GM18867 (cell line): ENCODE data around the gene SEMA3G.

Experiments used
- ATAC-seq: cut with Tn5 transposase; IDR thresholded peaks from one replicate; pipeline ENCODE4 v1.9.1; 2021; ENCODE audit warnings: mild to moderate bottlenecking, moderate library complexity; ENCODE audit not compliant: unreplicated experiment

SEMA3G gene

GRCh38 chr3:52479877-52480575, 35.1 kb upstream of the SEMA3G start:
- no peak for ATAC-seq

- no peak for ATAC-seq
These were observed 34.4 kb upstream of the SEMA3G start for GRCh38 chr3:52479037-52479876.

- ATAC-seq = no peak
These were observed 32.8 kb upstream of the SEMA3G start for GRCh38 chr3:52477796-52478095.

- ATAC-seq = no peak
These were observed 32.3 kb upstream of the SEMA3G start for GRCh38 chr3:52477076-52477795.

- ATAC-seq = no peak
These were observed 28.1 kb upstream of the SEMA3G start for GRCh38 chr3:52473026-52473425.

- no peak for ATAC-seq
These were observed 27.5 kb upstream of the SEMA3G start for GRCh38 chr3:52472239-52473000.

- ATAC-seq = no peak
These were observed 26.7 kb upstream of the SEMA3G start for GRCh38 chr3:52471371-52472238.

GRCh38 chr3:52470920-52471319, 26.0 kb upstream of the SEMA3G start:
- ATAC-seq = no peak

- ATAC-seq = no peak
These were observed 24.1 kb upstream of the SEMA3G start for GRCh38 chr3:52469001-52469400.

GRCh38 chr3:52468336-52468735, 23.4 kb upstream of the SEMA3G start:
- no peak for ATAC-seq

GRCh38 chr3:52463416-52463815, 18.5 kb upstream of the SEMA3G start:
- no peak for ATAC-seq

GRCh38 chr3:52461874-52462273, 17.0 kb upstream of the SEMA3G start:
- ATAC-seq = no peak

GRCh38 chr3:52458770-52459545, 14.1 kb upstream of the SEMA3G start:
- ATAC-seq = peak; percentile 34

- ATAC-seq = no peak
These were observed 13.3 kb upstream of the SEMA3G start for GRCh38 chr3:52458031-52458760.

GRCh38 chr3:52456800-52457183, 11.9 kb upstream of the SEMA3G start:
- ATAC-seq = no peak

- ATAC-seq = no peak
These were observed 11.4 kb upstream of the SEMA3G start for GRCh38 chr3:52456169-52456799.

GRCh38 chr3:52455283-52456168, 10.6 kb upstream of the SEMA3G start, which contains the start of gene NISCH:
Gene NISCH (plus strand): TSS chr3:52455604. CDS start chr3:52455642, 38 bp downstream.
- peak; percentile 69 for ATAC-seq
